Heart left ventricle (tissue), 16 donors: Measurements from ENCODE around the gene SLC22A13. TPM values are rescaled to one million over a fixed set of nuclear protein-coding genes. Genes with fewer than 3 reads are reported as not detected.

Experiments used
- ATAC-seq, 4 donors: fragments of 200-7000 bp; cut with Tn5 transposase; one replicate each; pipeline ENCODE4 v1.9.1; 2020 to 2022; ENCODE audit warnings: moderate library complexity in 4 of 4, mild to moderate bottlenecking in 3 of 4, moderate number of reproducible peaks in 1 of 4
- DNase-seq, 5 donors: peaks; one replicate each; pipeline ENCODE4 v3.0.0-alpha.2; 2020
- H3K27ac ChIP-seq, 12 donors: fragments of 200-600 bp; sonication (generic) in 4 of 12; one replicate each; pipeline versions ENCODE4 v1.5.0 to v1.8.0; 2016 to 2022; ENCODE audit warnings: mild to moderate bottlenecking in 2 of 12
- H3K27me3 ChIP-seq, 9 donors: fragments of 200-600 bp; sonication (generic) in 2 of 9; one replicate each; pipeline versions ENCODE4 v1.5.1 to v1.8.0; 2016 to 2022; ENCODE audit warnings: mild to moderate bottlenecking in 3 of 9
- H3K36me3 ChIP-seq, 9 donors: fragments of 200-600 bp; sonication (generic) in 2 of 9; one replicate each; pipeline versions ENCODE4 v1.5.0 to v1.8.0; 2018 to 2022; ENCODE audit warnings: mild to moderate bottlenecking in 2 of 9
- H3K4me1 ChIP-seq, 12 donors: fragments of 200-600 bp; sonication (generic) in 4 of 12; one replicate each; pipeline versions ENCODE4 v1.5.0 to v1.8.0; 2016 to 2022; ENCODE audit warnings: mild to moderate bottlenecking in 3 of 12
- H3K4me3 ChIP-seq, 12 donors: fragments of 200-600 bp; sonication (generic) in 4 of 12; one replicate each; pipeline versions ENCODE4 v1.5.0 to v1.8.0; 2017 to 2022; ENCODE audit warnings: mild to moderate bottlenecking in 9 of 12, moderate library complexity in 4 of 12
- H3K9me3 ChIP-seq, 12 donors: fragments of 200-600 bp; sonication (generic) in 4 of 12; one replicate each; pipeline versions ENCODE4 v1.5.0 to v1.8.0; 2016 to 2022; ENCODE audit warnings: mild to moderate bottlenecking in 1 of 12
- CTCF ChIP-seq, 12 donors: fragments of 200-600 bp; sonication (generic) in 4 of 12; IDR thresholded peaks; one replicate each; pipeline versions ENCODE4 v1.5.0 to v1.8.0; 2018 to 2022; ENCODE audit warnings: antibody characterized with exemption in 12 of 12, mild to moderate bottlenecking in 5 of 12
- POLR2A ChIP-seq, 2 donors: fragments of 450-650 bp; IDR thresholded peaks; one replicate each; pipeline ENCODE4 v1.6.1; 2017; ENCODE audit warnings: antibody characterized with exemption in 2 of 2, mild to moderate bottlenecking in 2 of 2, moderate library complexity in 2 of 2
- WGBS, 4 donors: extraction: QIAGEN DNeasy Blood & Tissue Kit in 2 of 4; methylation state at CpG; one replicate each; pipeline versions ENCODE4 v1.1.5 to v1.1.7; 2013 to 2018; 5-methylcytosine and 5-hydroxymethylcytosine counted together
- intact Hi-C, 10 donors: fragments of 100-400 bp; cut with DNase I; formaldehyde crosslinking; loops; one replicate each; pipeline versions ENCODE4 v1.11.1 to v1.14.2; 2022
- polyA plus RNA-seq, 2 donors: library from polyadenylated mRNA; stranded (reverse); fragments of 200-250 nt; gene quantifications; one replicate each; pipeline ENCODE4 v1.2.3, GENCODE V29; 2013
- total RNA-seq, 9 donors: library from RNA; depleted of rRNA in 2 of 9; stranded (reverse); fragments of >200 nt in 2 of 9; fragmentation: NEBNext Ultra II Directional in 3 of 9; extraction: Animal tissue kit (Norgen Biotek cat#: 25700) in 3 of 9; gene quantifications; one replicate each; pipeline versions ENCODE4 v1.1.0 to v1.2.4, GENCODE V29; 2016 to 2023
- donor health status: ischemic (EF 13 %, LVEDD 7.1; RV severe dilation, severe dysfunction).
- donor health status: healthy with polysubstance abuse.
- donor health status: DM: no; HTN: yes; CAD: no.
- donor health status: DM: no; HTN: no; CAD: no.
- donor health status: ischemic (EF 25% LVEDD 6.9; RV normal size, moderate dysfunction).
- donor health status: ischemic (EF 25% LVEDD 5.7; RV mildly dilated, moderate dysfunction).
- donor health status: healthy.
- donor health status: DM: yes; HTN: yes; CAD: no.
- donor health status: ischemic (EF 35%, LVEDD 5.7; RV mildly dilated, moderate dysfunction).
- donor health status: nonischemic (EF 11% LVEDD 7.7; RV severe dilation, severe dysfunction).
- donor health status: DM: yes; HTN: yes; CAD: no.
- donor health status: PGD.
- donor health status: ischemic (EF 29% LVEDD 5.4; RV normal size, mild dysfunction).
- donor health status: nonischemic (EF 23%, LVEDD 6.1; RV moderate dilation, normal function).

SLC22A13 gene
- total and polyA plus RNA-seq, 11 donors = 0.07 to 0.24 (median 0.13) TPM; not detected in 5

- no peak for ATAC-seq
- intact Hi-C loops = no loop called here
- Histone ChIP-seq H3K27me3 (no peaks in the 10 kb centered on the region), H3K4me3 (no peak overlapping the region), H3K4me1 (peaks cover 0 to 4% (median 0%) of the 10 kb centered on the region in 12 donors), H3K9me3 (no peaks in the 10 kb centered on the region), H3K36me3 (no peaks in the 10 kb centered on the region), H3K27ac (no peak overlapping the region)
- 71 to 78% (median 77%) methylated on average over 2 of the region's 2 CpGs for WGBS, 4 donors
- no peak for TF ChIP-seq CTCF (IDR thresholded peaks at IDR 0.05)
- TF ChIP-seq POLR2A (IDR thresholded peaks at IDR 0.05) = no peak
- no peak for DNase-seq
Measured at GRCh38 chr3:38311941-38312340, 46.3 kb downstream of the SLC22A13 start.

GRCh38 chr3:38312356-38312755 is 46.7 kb downstream of the SLC22A13 start:
- intact Hi-C loops = no loop called here
- peaks cover 0 to 4% (median 0%) of the 10 kb centered on the region in 12 donors for H3K4me1 ChIP-seq
- WGBS, 4 donors = 90 to 96% (median 92%) methylated on average over 3 of the region's 3 CpGs
- DNase-seq (no peak), ATAC-seq (no peak)
- no peak overlapping the region for H3K4me3 ChIP-seq
- no peaks in the 10 kb centered on the region for H3K9me3 ChIP-seq
- no peaks in the 10 kb centered on the region for H3K36me3 ChIP-seq
- no peak overlapping the region for H3K27ac ChIP-seq
- TF ChIP-seq CTCF (IDR thresholded peaks at IDR 0.05) (no peak), POLR2A (IDR thresholded peaks at IDR 0.05) (no peak)
- H3K27me3 ChIP-seq = no peaks in the 10 kb centered on the region

- ATAC-seq (no peak), DNase-seq (no peak)
- Histone ChIP-seq H3K27me3 (no peaks in the 10 kb centered on the region), H3K27ac (no peak overlapping the region), H3K4me1 (peaks cover 0 to 4% (median 0%) of the 10 kb centered on the region in 12 donors), H3K4me3 (no peak overlapping the region), H3K36me3 (no peaks in the 10 kb centered on the region), H3K9me3 (no peaks in the 10 kb centered on the region)
- intact Hi-C loops = no loop called here
- 87 to 92% (median 88%) methylated on average over 3 to 5 of the region's 5 CpGs for WGBS, 4 donors
- TF ChIP-seq CTCF (IDR thresholded peaks at IDR 0.05) (no peak), POLR2A (IDR thresholded peaks at IDR 0.05) (no peak)
Measured at GRCh38 chr3:38313263-38313662, 47.7 kb downstream of the SLC22A13 start.

GRCh38 chr3:38313695-38314094 is 48.1 kb downstream of the SLC22A13 start:
- ATAC-seq (no peak), DNase-seq (no peak)
- Histone ChIP-seq H3K4me1 (peaks cover 0 to 4% (median 0%) of the 10 kb centered on the region in 12 donors), H3K27me3 (no peaks in the 10 kb centered on the region), H3K4me3 (no peak overlapping the region), H3K36me3 (no peaks in the 10 kb centered on the region), H3K9me3 (no peaks in the 10 kb centered on the region), H3K27ac (no peak overlapping the region)
- intact Hi-C loops = no loop called here
- no peak for TF ChIP-seq POLR2A (IDR thresholded peaks at IDR 0.05)
- TF ChIP-seq CTCF (IDR thresholded peaks at IDR 0.05) = no peak
- WGBS, 4 donors = 79 to 91% (median 81%) methylated on average over 11 of the region's 11 CpGs
